Measurements from ENCODE around the gene UBE2Q2. TPM values are rescaled to one million over a fixed set of nuclear protein-coding genes. Genes with fewer than 3 reads are reported as not detected.

UBE2Q2 gene
- total and polyA plus RNA-seq, 9 of the 15 experiments (the other 6 are each of a cell fraction or from before 2014, with no cell fraction given) = 6.2 to 24.0 (median 16.2) TPM

GRCh38 chr15:75902129-75902557 lies 58.9 kb downstream of the UBE2Q2 start (continued):
- no peak for TF ChIP-seq FOXK1 (CRISPR knock-in tag; IDR thresholded peaks at IDR 0.05; ENCODE audit: borderline replicate concordance)
- no peak for TF ChIP-seq ZNF76 (CRISPR knock-in tag; IDR thresholded peaks at IDR 0.05; ENCODE audit: borderline replicate concordance)
- no peak for TF ChIP-seq CBX1 (IDR thresholded peaks at IDR 0.05; ENCODE audit: low read depth)
- no peak for TF ChIP-seq SIRT6 (IDR thresholded peaks at IDR 0.05; ENCODE audit: low read depth, low read length)
- peak; percentile 82; the same call in 1 of the 2 replicates for TF ChIP-seq ZNF449 (CRISPR knock-in tag; IDR thresholded peaks at IDR 0.05)
- no peak for TF ChIP-seq NR2F6 (CRISPR knock-in tag; IDR thresholded peaks at IDR 0.05)
- TF ChIP-seq KLF10 (CRISPR knock-in tag; IDR thresholded peaks at IDR 0.05) = no peak
- TF ChIP-seq BRF2 (IDR thresholded peaks at IDR 0.05; ENCODE audit: borderline replicate concordance, insufficient read depth, insufficient read length) = no peak
- peak; percentile 63 for TF ChIP-seq HDAC3 (IDR thresholded peaks at IDR 0.05; ENCODE audit: borderline replicate concordance, partially characterized antibody)
- peak; percentile 76 to 85 for TF ChIP-seq FOXK2 (conservative IDR thresholded peaks at IDR 0.05 in 1 of 2, IDR thresholded peaks at IDR 0.05 in 1 of 2; ENCODE audit: low read depth in 2 of 2)
- TF ChIP-seq HNRNPLL (IDR thresholded peaks at IDR 0.05; ENCODE audit: low read depth, low read length, poor library complexity, severe bottlenecking) = no peak
- peak; percentile 90 for TF ChIP-seq CBFA2T3 (IDR thresholded peaks at IDR 0.05)

Measured in K562 (cell line).